ENCODE data around the gene ACTL7A. TPM values are rescaled to one million over a fixed set of nuclear protein-coding genes. Genes with fewer than 3 reads are reported as not detected.
"Not testable (repeated sequence)": the region's sequence is repeated elsewhere in the genome, so short reads cannot be mapped to it uniquely, and the experiment has no call there.

ACTL7A gene
- total and polyA plus RNA-seq, 9 donors: not detected

- WGBS (ENCODE audit: insufficient coverage): 70% methylated on average over 1 of the region's 4 CpGs
- peaks cover 8% of the 10 kb centered on the region for H3K4me1 ChIP-seq (ENCODE audit: control insufficient read depth, insufficient read depth, low read length)
- no peak overlapping the region for H3K4me3 ChIP-seq (ENCODE audit: low read length)
- no peak overlapping the region for H3K27ac ChIP-seq (ENCODE audit: low read length)
- H3K36me3 ChIP-seq (ENCODE audit: control insufficient read depth, insufficient read depth, low read length): no peaks in the 10 kb centered on the region
- DNase-seq: no peak
- H3K27me3 ChIP-seq (ENCODE audit: control insufficient read depth, insufficient read depth, low read length): no peaks in the 10 kb centered on the region
- no peaks in the 10 kb centered on the region for H3K9me3 ChIP-seq (replicated peaks; ENCODE audit: control insufficient read depth, low read depth, low read length)
Observed at GRCh38 chr9:108834959-108835665, 27.0 kb upstream of the ACTL7A start.

- Histone ChIP-seq H3K27me3 (ENCODE audit: control insufficient read depth, insufficient read depth, low read length) (no peaks in the 10 kb centered on the region), H3K9me3 (replicated peaks; ENCODE audit: control insufficient read depth, low read depth, low read length) (no peaks in the 10 kb centered on the region), H3K27ac (ENCODE audit: low read length) (no peak overlapping the region), H3K4me1 (ENCODE audit: control insufficient read depth, insufficient read depth, low read length) (peaks cover 8% of the 10 kb centered on the region), H3K36me3 (ENCODE audit: control insufficient read depth, insufficient read depth, low read length) (no peaks in the 10 kb centered on the region), H3K4me3 (ENCODE audit: low read length) (no peak overlapping the region)
- DNase-seq: no peak
- WGBS (ENCODE audit: insufficient coverage): 100% methylated on average over 1 of the region's 7 CpGs
Observed at GRCh38 chr9:108835831-108836230, 26.2 kb upstream of the ACTL7A start.

- DNase-seq: no peak
- H3K9me3 ChIP-seq (replicated peaks; ENCODE audit: control insufficient read depth, low read depth, low read length): no peaks in the 10 kb centered on the region
- no peak overlapping the region for H3K27ac ChIP-seq (ENCODE audit: low read length)
- 86% methylated on average over 7 of the region's 9 CpGs for WGBS (ENCODE audit: insufficient coverage)
- H3K4me1 ChIP-seq (ENCODE audit: control insufficient read depth, insufficient read depth, low read length): peaks cover 8% of the 10 kb centered on the region
- H3K4me3 ChIP-seq (ENCODE audit: low read length): no peak overlapping the region
- H3K27me3 ChIP-seq (ENCODE audit: control insufficient read depth, insufficient read depth, low read length): no peaks in the 10 kb centered on the region
- no peaks in the 10 kb centered on the region for H3K36me3 ChIP-seq (ENCODE audit: control insufficient read depth, insufficient read depth, low read length)
Observed at GRCh38 chr9:108836319-108836718, 25.7 kb upstream of the ACTL7A start.

GRCh38 chr9:108836781-108837180 lies 25.3 kb upstream of the ACTL7A start:
- DNase-seq: no peak

GRCh38 chr9:108837530-108837929 lies 24.5 kb upstream of the ACTL7A start:
- Histone ChIP-seq H3K9me3 (replicated peaks; ENCODE audit: control insufficient read depth, low read depth, low read length) (no peaks in the 10 kb centered on the region), H3K27me3 (ENCODE audit: control insufficient read depth, insufficient read depth, low read length) (no peaks in the 10 kb centered on the region), H3K4me3 (ENCODE audit: low read length) (no peak overlapping the region), H3K4me1 (ENCODE audit: control insufficient read depth, insufficient read depth, low read length) (peaks cover 8% of the 10 kb centered on the region), H3K36me3 (ENCODE audit: control insufficient read depth, insufficient read depth, low read length) (no peaks in the 10 kb centered on the region), H3K27ac (ENCODE audit: low read length) (no peak overlapping the region)
- DNase-seq: no peak
- no CpG with 5 or more reads among the region's 4 CpGs for WGBS (ENCODE audit: insufficient coverage)

More at GRCh38 chr9:108836781-108837180, 25.3 kb upstream of the ACTL7A start:
- WGBS (ENCODE audit: insufficient coverage): 33% methylated on average over 5 of the region's 5 CpGs
- no peaks in the 10 kb centered on the region for H3K9me3 ChIP-seq (replicated peaks; ENCODE audit: control insufficient read depth, low read depth, low read length)
- no peak overlapping the region for H3K4me3 ChIP-seq (ENCODE audit: low read length)
- no peak overlapping the region for H3K27ac ChIP-seq (ENCODE audit: low read length)
- H3K4me1 ChIP-seq (ENCODE audit: control insufficient read depth, insufficient read depth, low read length): peaks cover 8% of the 10 kb centered on the region
- H3K36me3 ChIP-seq (ENCODE audit: control insufficient read depth, insufficient read depth, low read length): no peaks in the 10 kb centered on the region
- H3K27me3 ChIP-seq (ENCODE audit: control insufficient read depth, insufficient read depth, low read length): no peaks in the 10 kb centered on the region

GRCh38 chr9:108838017-108838416 lies 24.0 kb upstream of the ACTL7A start:
- no peak overlapping the region for H3K27ac ChIP-seq (ENCODE audit: low read length)
- H3K4me3 ChIP-seq (ENCODE audit: low read length): no peak overlapping the region
- WGBS (ENCODE audit: insufficient coverage): 62% methylated on average over 4 of the region's 6 CpGs
- DNase-seq: peak; percentile 5
- peaks cover 8% of the 10 kb centered on the region for H3K4me1 ChIP-seq (ENCODE audit: control insufficient read depth, insufficient read depth, low read length)
- no peaks in the 10 kb centered on the region for H3K27me3 ChIP-seq (ENCODE audit: control insufficient read depth, insufficient read depth, low read length)
- no peaks in the 10 kb centered on the region for H3K9me3 ChIP-seq (replicated peaks; ENCODE audit: control insufficient read depth, low read depth, low read length)
- H3K36me3 ChIP-seq (ENCODE audit: control insufficient read depth, insufficient read depth, low read length): no peaks in the 10 kb centered on the region

- no CpG with 5 or more reads among the region's 5 CpGs for WGBS (ENCODE audit: insufficient coverage)
- H3K4me3 ChIP-seq (ENCODE audit: low read length); H3K4me1 ChIP-seq (ENCODE audit: control insufficient read depth, insufficient read depth, low read length); DNase-seq; H3K36me3 ChIP-seq (ENCODE audit: control insufficient read depth, insufficient read depth, low read length); H3K27me3 ChIP-seq (ENCODE audit: control insufficient read depth, insufficient read depth, low read length); H3K27ac ChIP-seq (ENCODE audit: low read length); H3K9me3 ChIP-seq (replicated peaks; ENCODE audit: control insufficient read depth, low read depth, low read length): not testable (repeated sequence)
Observed at GRCh38 chr9:108839561-108839960, 22.5 kb upstream of the ACTL7A start.

GRCh38 chr9:108842610-108843295 lies 19.3 kb upstream of the ACTL7A start:
- peak; percentile 19 for DNase-seq
- no peak overlapping the region for H3K27ac ChIP-seq (ENCODE audit: low read length)
- no peaks in the 10 kb centered on the region for H3K4me1 ChIP-seq (ENCODE audit: control insufficient read depth, insufficient read depth, low read length)
- no peaks in the 10 kb centered on the region for H3K9me3 ChIP-seq (replicated peaks; ENCODE audit: control insufficient read depth, low read depth, low read length)
- H3K36me3 ChIP-seq (ENCODE audit: control insufficient read depth, insufficient read depth, low read length): no peaks in the 10 kb centered on the region
- H3K27me3 ChIP-seq (ENCODE audit: control insufficient read depth, insufficient read depth, low read length): no peaks in the 10 kb centered on the region
- 82% methylated on average over 9 of the region's 16 CpGs for WGBS (ENCODE audit: insufficient coverage)
- no peak overlapping the region for H3K4me3 ChIP-seq (ENCODE audit: low read length)

- WGBS (ENCODE audit: insufficient coverage): 58% methylated on average over 1 of the region's 2 CpGs
- H3K27ac ChIP-seq (ENCODE audit: low read length): no peak overlapping the region
- H3K4me3 ChIP-seq (ENCODE audit: low read length): no peak overlapping the region
- peak; percentile 88 for DNase-seq
- no peaks in the 10 kb centered on the region for H3K9me3 ChIP-seq (replicated peaks; ENCODE audit: control insufficient read depth, low read depth, low read length)
- no peaks in the 10 kb centered on the region for H3K36me3 ChIP-seq (ENCODE audit: control insufficient read depth, insufficient read depth, low read length)
- no peaks in the 10 kb centered on the region for H3K4me1 ChIP-seq (ENCODE audit: control insufficient read depth, insufficient read depth, low read length)
- no peaks in the 10 kb centered on the region for H3K27me3 ChIP-seq (ENCODE audit: control insufficient read depth, insufficient read depth, low read length)
Observed at GRCh38 chr9:108844391-108844790, 17.7 kb upstream of the ACTL7A start.

- no peaks in the 10 kb centered on the region for H3K27me3 ChIP-seq (ENCODE audit: control insufficient read depth, insufficient read depth, low read length)
- no peaks in the 10 kb centered on the region for H3K36me3 ChIP-seq (ENCODE audit: control insufficient read depth, insufficient read depth, low read length)
- DNase-seq: no peak
- H3K9me3 ChIP-seq (replicated peaks; ENCODE audit: control insufficient read depth, low read depth, low read length): no peaks in the 10 kb centered on the region
- no peaks in the 10 kb centered on the region for H3K4me1 ChIP-seq (ENCODE audit: control insufficient read depth, insufficient read depth, low read length)
- no peak overlapping the region for H3K4me3 ChIP-seq (ENCODE audit: low read length)
- no peak overlapping the region for H3K27ac ChIP-seq (ENCODE audit: low read length)
- WGBS (ENCODE audit: insufficient coverage): no CpG with 5 or more reads among the region's 2 CpGs
Observed at GRCh38 chr9:108844856-108845255, 17.2 kb upstream of the ACTL7A start.

Data from muscle of leg (tissue), 11 donors.